DMS 273 (cell line): ENCODE data around the gene ALDH2.
"Not testable (repeated sequence)": the region's sequence is repeated elsewhere in the genome, so short reads cannot be mapped to it uniquely, and the experiment has no call there.

Source experiments
- DNase-seq: peaks from one replicate; lab custom pipeline; 2025; ENCODE audit not compliant: unreplicated experiment; lab: John Stamatoyannopoulos, UW

Gene ALDH2

GRCh38 chr12:111825509-111825908, 58.8 kb downstream of the ALDH2 start:
- DNase-seq = no peak

GRCh38 chr12:111826316-111826715, 59.6 kb downstream of the ALDH2 start:
- DNase-seq = no peak

- no peak for DNase-seq
These were observed 60.3 kb downstream of the ALDH2 start for GRCh38 chr12:111826992-111827391.

GRCh38 chr12:111827907-111828306, 61.2 kb downstream of the ALDH2 start:
- DNase-seq = no peak

- DNase-seq = no peak
These were observed 61.7 kb downstream of the ALDH2 start for GRCh38 chr12:111828338-111828979.

GRCh38 chr12:111829635-111830034, 62.9 kb downstream of the ALDH2 start:
- DNase-seq = not testable (repeated sequence)

- DNase-seq = peak; percentile 6
These were observed 68.1 kb downstream of the ALDH2 start for GRCh38 chr12:111834740-111835386.

- not testable (repeated sequence) for DNase-seq
These were observed 68.9 kb downstream of the ALDH2 start for GRCh38 chr12:111835531-111836181.

- peak; percentile 64 for DNase-seq
These were observed 71.6 kb downstream of the ALDH2 start for GRCh38 chr12:111838353-111838752.

GRCh38 chr12:111840807-111841206, 74.1 kb downstream of the ALDH2 start:
- DNase-seq = peak; percentile 11

- DNase-seq = peak; percentile 34
These were observed 74.6 kb downstream of the ALDH2 start for GRCh38 chr12:111841236-111841749.

- peak; percentile 96 for DNase-seq
These were observed 75.2 kb downstream of the ALDH2 start, which contains the start of gene MAPKAPK5 for GRCh38 chr12:111841750-111842555. TSS of gene MAPKAPK5 (plus strand) at chr12:111842228. CDS start at chr12:111842734, 506 bp downstream.

GRCh38 chr12:111842556-111843396, 76.0 kb downstream of the ALDH2 start:
- peak; percentile 59 for DNase-seq

- peak; percentile 42 for DNase-seq
These were observed 79.3 kb downstream of the ALDH2 start for GRCh38 chr12:111846016-111846415.

- DNase-seq = no peak
These were observed 83.8 kb downstream of the ALDH2 start for GRCh38 chr12:111850526-111850925.

GRCh38 chr12:111858186-111858585, 91.5 kb downstream of the ALDH2 start:
- DNase-seq = no peak

GRCh38 chr12:111858778-111859177, 92.0 kb downstream of the ALDH2 start:
- DNase-seq = no peak

- DNase-seq = no peak
These were observed 98.2 kb downstream of the ALDH2 start for GRCh38 chr12:111864913-111865312.
